Astrocyte of the spinal cord (primary cell): ENCODE data around the gene ENDOD1.

Source experiments
- DNase-seq: peaks from one replicate; pipeline ENCODE4 v3.0.0; 2011; ENCODE audit warnings: low read depth, low spot score
- H3K4me3 ChIP-seq: 2 replicates; pipeline ENCODE4 v1.5.1; 2011; ENCODE audit warnings: low read depth, mild to moderate bottlenecking, low read length, moderate library complexity
- CTCF ChIP-seq: IDR thresholded peaks from 2 replicates; pipeline ENCODE4 v1.5.1; 2012; ENCODE audit warnings: low read depth, mild to moderate bottlenecking, low read length, inconsistent platforms
- in situ Hi-C: cut with HindIII; loops from 2 replicates; pipeline ENCODE4 v1.10.0; 2017; ENCODE audit warnings: low sequenced_read_pairs

The ENDOD1 gene

DNA sequence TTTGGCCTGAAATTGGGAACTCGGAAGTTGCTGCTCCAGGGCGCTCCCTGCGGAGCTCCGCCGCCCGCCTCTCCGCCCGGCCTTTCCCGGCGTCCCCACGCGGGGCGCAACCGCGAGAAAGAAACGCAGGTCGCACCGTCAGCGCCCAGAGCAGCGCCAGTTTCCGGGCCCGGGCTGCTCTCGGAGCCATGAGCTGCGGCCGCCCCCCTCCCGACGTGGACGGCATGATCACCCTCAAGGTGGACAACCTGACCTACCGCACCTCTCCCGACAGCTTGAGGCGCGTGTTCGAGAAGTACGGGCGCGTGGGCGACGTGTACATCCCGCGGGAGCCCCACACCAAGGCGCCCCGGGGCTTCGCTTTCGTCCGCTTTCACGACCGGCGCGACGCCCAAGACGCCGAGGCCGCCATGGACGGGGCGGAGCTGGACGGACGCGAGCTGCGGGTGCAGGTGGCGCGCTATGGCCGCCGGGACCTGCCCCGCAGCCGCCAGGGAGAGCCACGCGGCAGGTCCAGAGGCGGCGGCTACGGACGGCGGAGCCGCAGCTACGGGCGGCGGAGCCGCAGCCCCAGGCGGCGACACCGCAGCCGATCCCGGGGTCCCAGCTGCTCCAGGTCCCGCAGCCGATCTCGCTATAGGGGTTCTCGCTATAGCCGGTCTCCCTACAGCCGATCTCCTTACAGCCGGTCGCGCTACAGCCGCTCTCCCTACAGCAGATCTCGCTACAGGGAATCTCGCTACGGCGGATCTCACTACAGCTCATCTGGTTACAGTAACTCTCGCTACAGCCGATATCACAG is 22.4 kb upstream of the ENDOD1 start:
- TF ChIP-seq CTCF, result peak; percentile 55
- H3K4me3 ChIP-seq, result peak overlapping the region; percentile 90
- peak; percentile 77 for DNase-seq
- in situ Hi-C loops, result loop anchor here (10.0 kb wide), 1 partner anchor 648 kb away; no protein-coding TSS in a partner anchor

DNA sequence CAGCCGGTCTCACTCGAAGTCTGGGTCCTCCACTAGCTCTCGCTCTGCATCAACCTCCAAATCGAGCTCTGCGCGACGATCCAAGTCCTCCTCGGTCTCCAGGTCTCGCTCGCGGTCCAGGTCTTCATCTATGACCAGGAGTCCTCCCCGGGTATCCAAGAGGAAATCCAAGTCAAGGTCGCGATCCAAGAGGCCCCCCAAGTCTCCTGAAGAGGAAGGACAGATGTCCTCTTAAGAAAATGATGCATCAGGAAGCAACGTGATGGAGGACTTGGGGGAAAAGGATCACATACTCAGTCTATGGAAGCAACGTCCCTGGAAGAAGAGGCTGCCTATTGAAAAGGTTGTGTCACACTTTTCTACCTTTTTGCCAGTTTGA is 21.8 kb upstream of the ENDOD1 start:
- H3K4me3 ChIP-seq, result peak overlapping the region; percentile 90
- no peak for TF ChIP-seq CTCF
- in situ Hi-C loops, result loop anchor here (10.0 kb wide), 1 partner anchor 647 kb away; no protein-coding TSS in a partner anchor
- DNase-seq, result no peak

GRCh38 chr11:95068549-95068948 is 21.1 kb upstream of the ENDOD1 start:
- TF ChIP-seq CTCF, result no peak
- in situ Hi-C loops, result loop anchor here (10.0 kb wide), 1 partner anchor 646 kb away; no protein-coding TSS in a partner anchor
- DNase-seq, result peak; percentile 93
- H3K4me3 ChIP-seq, result peak overlapping the region; percentile 90

GRCh38 chr11:95070471-95070870 is 19.2 kb upstream of the ENDOD1 start:
- DNase-seq, result no peak
- H3K4me3 ChIP-seq, result no peak overlapping the region
- in situ Hi-C loops, result no loop called here
- no peak for TF ChIP-seq CTCF

DNA sequence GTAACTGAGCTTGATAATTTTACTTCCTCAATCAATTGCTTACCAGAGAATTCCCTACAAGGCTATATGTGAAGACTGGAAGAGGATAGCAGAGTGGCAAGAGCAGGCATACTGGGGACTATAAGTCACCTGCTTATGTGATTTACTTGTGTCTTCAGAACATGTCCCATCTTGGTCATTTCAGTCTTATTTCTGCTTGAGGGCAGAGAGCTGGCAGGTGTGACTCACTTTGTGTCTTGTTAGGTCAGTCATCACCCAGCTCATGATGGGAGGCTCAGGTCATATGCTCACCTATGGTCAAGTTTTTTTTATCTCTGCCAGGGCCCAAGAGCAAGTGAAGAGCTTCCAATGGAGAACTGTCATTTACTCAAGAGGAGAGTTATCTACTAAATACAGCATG is 16.7 kb upstream of the ENDOD1 start:
- no peak for DNase-seq
- no peak overlapping the region for H3K4me3 ChIP-seq
- in situ Hi-C loops, result no loop called here
- no peak for TF ChIP-seq CTCF

DNA sequence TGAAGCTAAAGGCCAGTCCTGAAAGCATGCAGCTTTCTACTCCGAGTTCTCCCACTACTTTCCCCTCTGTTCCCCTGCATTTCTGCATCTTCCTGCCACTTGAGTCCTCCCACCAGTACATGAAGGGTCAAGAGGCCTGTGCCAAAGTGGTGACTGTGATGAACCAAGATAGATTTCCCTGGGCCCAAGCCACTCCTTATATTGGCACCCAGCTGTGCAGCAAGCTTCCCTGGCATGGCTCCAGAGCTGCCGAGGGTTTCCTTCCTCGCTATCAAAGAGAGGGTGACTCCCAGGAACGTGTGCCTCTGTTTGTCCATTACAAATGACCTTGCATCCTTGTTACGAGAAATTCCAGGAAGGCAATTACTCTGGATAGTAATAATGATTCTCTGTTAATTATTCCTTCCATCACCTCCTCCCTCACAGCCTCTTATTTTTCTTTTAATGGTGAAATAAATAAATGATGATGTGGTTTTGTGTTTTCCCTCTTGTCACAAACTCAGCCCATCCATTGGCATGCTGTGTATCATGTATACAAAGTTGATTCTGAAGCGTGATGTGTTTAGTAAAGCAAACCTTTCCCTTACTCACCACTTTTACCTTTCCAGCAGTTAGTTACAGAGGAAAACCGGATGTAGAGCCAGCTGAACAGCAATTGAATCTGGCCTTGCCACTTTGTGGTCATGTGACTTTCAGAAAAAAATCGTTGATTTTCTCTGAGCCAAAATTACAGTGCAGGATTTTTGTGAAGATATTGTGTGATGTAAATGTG is 14.7 kb upstream of the ENDOD1 start:
- in situ Hi-C loops, result no loop called here
- no peak for TF ChIP-seq CTCF

More for the DNA sequence above, 14.7 kb upstream of the ENDOD1 start:
- no peak overlapping the region for H3K4me3 ChIP-seq
- DNase-seq, result no peak
